GM03348 (cell line): Measurements from ENCODE around the gene TMEM175.

ENCODE experiments used
- DNase-seq: peaks from one replicate; pipeline ENCODE4 v3.0.0; 2012; ENCODE audit warnings: low spot score

Gene TMEM175

GRCh38 chr4:898869-899555 lies 33.2 kb upstream of the TMEM175 start:
- DNase-seq: no peak

- no peak for DNase-seq
These were observed 32.7 kb upstream of the TMEM175 start for GRCh38 chr4:899556-899906.

- no peak for DNase-seq
These were observed 32.2 kb upstream of the TMEM175 start for GRCh38 chr4:900073-900472.

GRCh38 chr4:900721-901120 lies 31.5 kb upstream of the TMEM175 start:
- no peak for DNase-seq

- no peak for DNase-seq
These were observed 30.9 kb upstream of the TMEM175 start for GRCh38 chr4:901192-901910.

GRCh38 chr4:903066-904046 lies 28.9 kb upstream of the TMEM175 start:
- DNase-seq: no peak

GRCh38 chr4:905485-906338 lies 26.5 kb upstream of the TMEM175 start:
- no peak for DNase-seq

GRCh38 chr4:906339-907102 lies 25.7 kb upstream of the TMEM175 start:
- DNase-seq: no peak

- no peak for DNase-seq
These were observed 25.2 kb upstream of the TMEM175 start for GRCh38 chr4:907103-907400.

- no peak for DNase-seq
These were observed 24.4 kb upstream of the TMEM175 start for GRCh38 chr4:907691-908425.

GRCh38 chr4:909131-909571 lies 23.1 kb upstream of the TMEM175 start:
- no peak for DNase-seq

GRCh38 chr4:909821-910220 lies 22.4 kb upstream of the TMEM175 start:
- DNase-seq: no peak

GRCh38 chr4:910366-911091 lies 21.7 kb upstream of the TMEM175 start:
- no peak for DNase-seq

GRCh38 chr4:911221-911751 lies 21.0 kb upstream of the TMEM175 start:
- no peak for DNase-seq

- no peak for DNase-seq
These were observed 20.3 kb upstream of the TMEM175 start for GRCh38 chr4:911871-912490.

- no peak for DNase-seq
These were observed 19.5 kb upstream of the TMEM175 start for GRCh38 chr4:912548-913279.

GRCh38 chr4:913280-913618 lies 19.0 kb upstream of the TMEM175 start:
- DNase-seq: no peak

- DNase-seq: no peak
These were observed 17.7 kb upstream of the TMEM175 start for GRCh38 chr4:914531-914930.
